Endothelial cell (in vitro differentiated cells): ENCODE results near the gene SOBP. TPM values are rescaled to one million over a fixed set of nuclear protein-coding genes. Genes with fewer than 3 reads are reported as not detected.

ENCODE experiments used
- DNase-seq: peaks from one replicate; pipeline ENCODE4 v3.0.0; 2021; ENCODE audit warnings: low spot score
- H3K27ac Mint-ChIP-seq: one replicate; pipeline ENCODE4 v1.8.0; 2021; ENCODE audit warnings: mixed read lengths, inconsistent platforms; ENCODE audit not compliant: unreplicated experiment
- H3K27me3 Mint-ChIP-seq: one replicate; pipeline ENCODE4 v1.8.0; 2021; ENCODE audit warnings: mild to moderate bottlenecking, moderate library complexity, mixed read lengths, inconsistent platforms; ENCODE audit not compliant: unreplicated experiment
- H3K36me3 Mint-ChIP-seq: one replicate; pipeline ENCODE4 v1.8.0; 2021; ENCODE audit warnings: mild to moderate bottlenecking, low read depth, mixed read lengths, inconsistent platforms; ENCODE audit not compliant: unreplicated experiment
- H3K4me1 Mint-ChIP-seq: one replicate; pipeline ENCODE4 v1.8.0; 2021; ENCODE audit warnings: mild to moderate bottlenecking, mixed read lengths, inconsistent platforms; ENCODE audit not compliant: unreplicated experiment
- H3K4me3 Mint-ChIP-seq: one replicate; pipeline ENCODE4 v1.8.0; 2021; ENCODE audit warnings: mild to moderate bottlenecking, mixed read lengths, inconsistent platforms; ENCODE audit not compliant: unreplicated experiment
- H3K9me3 Mint-ChIP-seq: one replicate; pipeline ENCODE4 v1.8.0; 2021; ENCODE audit warnings: mixed read lengths, inconsistent platforms; ENCODE audit not compliant: unreplicated experiment
- CTCF ChIP-seq: fragments of 200-600 bp; sonication (generic); IDR thresholded peaks from one replicate; pipeline ENCODE4 v1.5.0; 2021; ENCODE audit warnings: antibody characterized with exemption; ENCODE audit not compliant: unreplicated experiment
- total RNA-seq: library from RNA; stranded (reverse); fragmentation: NEBNext Ultra II Directional; extraction: Animal tissue kit (Norgen Biotek cat#: 25700); gene quantifications from one replicate; pipeline ENCODE4 v1.2.1, GENCODE V29; 2021; ENCODE audit not compliant: unreplicated experiment

SOBP gene
- total RNA-seq, 1 donor from 2014 or later = 1.5 TPM

GRCh38 chr6:107554326-107554725, 64.4 kb downstream of the SOBP start:
- H3K9me3 Mint-ChIP-seq = no peaks in the 10 kb centered on the region

GRCh38 chr6:107554918-107555317, 65.0 kb downstream of the SOBP start:
- no peaks in the 10 kb centered on the region for H3K27me3 Mint-ChIP-seq
- H3K4me3 Mint-ChIP-seq = no peak overlapping the region
- H3K4me1 Mint-ChIP-seq = no peaks in the 10 kb centered on the region
- no peak for TF ChIP-seq CTCF
- no peaks in the 10 kb centered on the region for H3K36me3 Mint-ChIP-seq
- no peak for DNase-seq
- H3K9me3 Mint-ChIP-seq = no peaks in the 10 kb centered on the region
- no peak overlapping the region for H3K27ac Mint-ChIP-seq

More at GRCh38 chr6:107554326-107554725, 64.4 kb downstream of the SOBP start:
- no peaks in the 10 kb centered on the region for H3K36me3 Mint-ChIP-seq
- H3K4me3 Mint-ChIP-seq = no peak overlapping the region
- no peaks in the 10 kb centered on the region for H3K27me3 Mint-ChIP-seq
- TF ChIP-seq CTCF = no peak
- no peak overlapping the region for H3K27ac Mint-ChIP-seq
- no peak for DNase-seq
- H3K4me1 Mint-ChIP-seq = no peaks in the 10 kb centered on the region

- H3K4me1 Mint-ChIP-seq = no peaks in the 10 kb centered on the region
- no peak for DNase-seq
- H3K4me3 Mint-ChIP-seq = no peak overlapping the region
- H3K36me3 Mint-ChIP-seq = no peaks in the 10 kb centered on the region
- no peak for TF ChIP-seq CTCF
- no peaks in the 10 kb centered on the region for H3K9me3 Mint-ChIP-seq
- no peaks in the 10 kb centered on the region for H3K27me3 Mint-ChIP-seq
- no peak overlapping the region for H3K27ac Mint-ChIP-seq
These were observed 65.5 kb downstream of the SOBP start for GRCh38 chr6:107555449-107555848.

- H3K27ac Mint-ChIP-seq = no peak overlapping the region
- DNase-seq = no peak
- no peaks in the 10 kb centered on the region for H3K27me3 Mint-ChIP-seq
- no peaks in the 10 kb centered on the region for H3K36me3 Mint-ChIP-seq
- TF ChIP-seq CTCF = no peak
- H3K4me3 Mint-ChIP-seq = no peak overlapping the region
- no peaks in the 10 kb centered on the region for H3K4me1 Mint-ChIP-seq
- H3K9me3 Mint-ChIP-seq = no peaks in the 10 kb centered on the region
These were observed 66.2 kb downstream of the SOBP start for GRCh38 chr6:107556082-107556481.

- TF ChIP-seq CTCF = no peak
- no peaks in the 10 kb centered on the region for H3K27me3 Mint-ChIP-seq
- no peaks in the 10 kb centered on the region for H3K36me3 Mint-ChIP-seq
- DNase-seq = no peak
- H3K27ac Mint-ChIP-seq = no peak overlapping the region
- no peaks in the 10 kb centered on the region for H3K9me3 Mint-ChIP-seq
- H3K4me1 Mint-ChIP-seq = no peaks in the 10 kb centered on the region
- no peak overlapping the region for H3K4me3 Mint-ChIP-seq
These were observed 67.8 kb downstream of the SOBP start for GRCh38 chr6:107557698-107558097.
